GM12878 (cell line): ENCODE measurements around the gene NUDT14. TPM values are rescaled to one million over a fixed set of nuclear protein-coding genes. Genes with fewer than 3 reads are reported as not detected.

Experiments
- ATAC-seq: fragments of 200-7000 bp; cut with Tn5 transposase; 3 replicates; pipeline ENCODE4 v1.9.1; 2020; ENCODE audit warnings: mild to moderate bottlenecking, moderate library complexity
- BruUV-seq: library from RNA; stranded (reverse); fragments of 400-500 nt; replicated peaks from 2 replicates; lab custom pipeline; 2021; lab: Mats Ljungman, UMichigan
- CTCF ChIA-PET: fragments of 300-600 bp; sonication (Branson Sonifier 250); formaldehyde crosslinking; extraction: SDS; loops from one replicate; lab custom pipeline; 2021; ENCODE audit warnings: inconsistent platforms; lab: Yijun Ruan, JAX
- POLR2A ChIA-PET: fragments of 350-600 bp; formaldehyde crosslinking; extraction: SDS; loops from one replicate; lab custom pipeline; 2021; ENCODE audit warnings: inconsistent platforms; lab: Charles Lee
- RAD21 ChIA-PET: fragments of 300-600 bp; sonication (Branson Sonifier 250); formaldehyde crosslinking; loops from one replicate; lab custom pipeline; 2023; ENCODE audit warnings: antibody characterized with exemption; ENCODE audit not compliant: unreplicated experiment; lab: Charles Lee
- SMC1A ChIA-PET: fragments of 300-600 bp; sonication (Branson Sonifier 250); formaldehyde crosslinking; loops from one replicate; lab custom pipeline; 2023; ENCODE audit not compliant: unreplicated experiment, uncharacterized antibody; lab: Charles Lee
- DNase-seq: peaks from one replicate; pipeline ENCODE4 v3.0.0-alpha.2; 2011; ENCODE audit warnings: low read depth, low spot score
- FAIRE-seq: peaks from 3 replicates; lab custom pipeline; 2011; peaks lifted over from hg19 to GRCh38; lab: Jason Lieb, UNC
- H2AFZ ChIP-seq: 2 replicates; pipeline ENCODE4 v1.6.0; 2011; ENCODE audit warnings: low read depth, low read length, control low read depth; ENCODE audit not compliant: control insufficient read depth
- H3K27ac ChIP-seq: 2 replicates; pipeline ENCODE4 v1.5.1; 2011; ENCODE audit warnings: control low read depth; ENCODE audit not compliant: control insufficient read depth, insufficient read depth
- H3K27me3 ChIP-seq, 2 experiments: replicated peaks in 1 of 2; 2 replicates each; pipeline versions ENCODE4 v1.6.0 to v1.6.1; 2011; ENCODE audit warnings: low read length in 1 of 2; ENCODE audit not compliant: control insufficient read depth in 2 of 2, insufficient read depth in 2 of 2
- H3K36me3 ChIP-seq, 2 experiments: 2 replicates each; pipeline ENCODE4 v1.5.1; 2011; ENCODE audit warnings: low read length in 1 of 2; ENCODE audit not compliant: control insufficient read depth in 2 of 2, insufficient read depth in 2 of 2
- H3K4me1 ChIP-seq: 2 replicates; pipeline ENCODE4 v1.6.1; 2011; ENCODE audit warnings: mild to moderate bottlenecking, low read length, moderate library complexity, mixed read lengths; ENCODE audit not compliant: control insufficient read depth, insufficient read depth
- H3K4me2 ChIP-seq: 2 replicates; pipeline ENCODE4 v1.6.0; 2011; ENCODE audit warnings: control low read depth; ENCODE audit not compliant: control insufficient read depth, insufficient read depth
- H3K4me3 ChIP-seq: fragments of 200-600 bp; sonication (generic); 2 replicates; pipeline ENCODE4 v1.5.1; 2016
- H3K79me2 ChIP-seq: 2 replicates; pipeline ENCODE4 v1.6.0; 2011; ENCODE audit warnings: low read length; ENCODE audit not compliant: control insufficient read depth, insufficient read depth
- H3K9ac ChIP-seq: 2 replicates; pipeline ENCODE4 v1.8.0; 2011; ENCODE audit warnings: low read length, control low read depth, mixed read lengths; ENCODE audit not compliant: control insufficient read depth, insufficient read depth
- H3K9me3 ChIP-seq: replicated peaks from 3 replicates; pipeline ENCODE4 v1.5.1; 2011; ENCODE audit warnings: mild to moderate bottlenecking, low read length; ENCODE audit not compliant: control insufficient read depth, insufficient read depth
- H4K20me1 ChIP-seq: 2 replicates; pipeline ENCODE4 v1.6.0; 2011; ENCODE audit not compliant: control insufficient read depth, insufficient read depth
- ATF2 ChIP-seq: IDR thresholded peaks from 2 replicates; pipeline ENCODE4 v1.6.1; 2012; ENCODE audit warnings: low read length, inconsistent platforms
- BHLHE40 ChIP-seq, 2 experiments: fragments of 450-650 bp in 1 of 2; IDR thresholded peaks; 2 replicates each; pipeline ENCODE4 v1.6.1; 2011 to 2017; ENCODE audit warnings: low read depth in 2 of 2, borderline replicate concordance in 1 of 2, improper control_type of control experiment in 1 of 2, low read length in 1 of 2, mild to moderate bottlenecking in 1 of 2
- BRCA1 ChIP-seq: IDR thresholded peaks from 2 replicates; pipeline ENCODE4 v1.6.1; 2011; ENCODE audit warnings: low read depth, low read length, improper control_type of control experiment
- FOXM1 ChIP-seq: IDR thresholded peaks from 2 replicates; pipeline ENCODE4 v1.6.1; 2012; ENCODE audit warnings: low read depth, mild to moderate bottlenecking, inconsistent platforms, low read length, moderate library complexity
- IKZF2 ChIP-seq, 2 experiments: fragments of 450-650 bp; IDR thresholded peaks; 2 replicates each; pipeline ENCODE4 v1.6.1; 2017; ENCODE audit warnings: mild to moderate bottlenecking in 2 of 2, moderate library complexity in 2 of 2
- IRF5 ChIP-seq: fragments of 450-650 bp; IDR thresholded peaks from 2 replicates; pipeline ENCODE4 v1.6.1; 2017; ENCODE audit warnings: borderline replicate concordance
- KDM1A ChIP-seq: fragments of 200-600 bp; sonication (generic); IDR thresholded peaks from 2 replicates; pipeline ENCODE4 v1.6.1; 2016; ENCODE audit warnings: borderline replicate concordance
- MEF2A ChIP-seq: IDR thresholded peaks from 2 replicates; pipeline ENCODE4 v1.6.1; 2011; ENCODE audit warnings: low read depth, mild to moderate bottlenecking, low read length, moderate library complexity; ENCODE audit not compliant: insufficient read depth
- MTA2 ChIP-seq: fragments of 450-650 bp; IDR thresholded peaks from 2 replicates; pipeline ENCODE4 v1.6.1; 2016; ENCODE audit warnings: low read depth, mild to moderate bottlenecking, moderate library complexity
- MTA3 ChIP-seq: IDR thresholded peaks from 2 replicates; pipeline ENCODE4 v1.6.1; 2012; ENCODE audit warnings: low read length, inconsistent platforms, borderline replicate concordance
- MXI1 ChIP-seq: fragments of 150-350 bp; IDR thresholded peaks from 2 replicates; pipeline ENCODE4 v1.6.1; 2011; ENCODE audit warnings: low read depth, mild to moderate bottlenecking, inconsistent platforms, low read length, improper control_type of control experiment
- NKRF ChIP-seq: fragments of 450-650 bp; conservative IDR thresholded peaks from 2 replicates; pipeline ENCODE4 v1.6.1; 2017; ENCODE audit warnings: mild to moderate bottlenecking, moderate library complexity
- NR2F1 ChIP-seq: fragments of 450-650 bp; conservative IDR thresholded peaks from 2 replicates; pipeline ENCODE4 v1.6.1; 2017; ENCODE audit warnings: mild to moderate bottlenecking
- POLR2AphosphoS5 ChIP-seq: IDR thresholded peaks from 2 replicates; pipeline ENCODE4 v1.6.1; 2011; ENCODE audit warnings: mild to moderate bottlenecking, low read length, inconsistent platforms
- ZNF274 ChIP-seq: IDR thresholded peaks from one replicate; pipeline ENCODE4 v1.8.0; 2011; ENCODE audit not compliant: insufficient read length, insufficient read depth
- WGBS: methylation state at CpG from one replicate; pipeline ENCODE4 v1.1.6; 2016; ENCODE audit warnings: low lambda C conversion rate; ENCODE audit not compliant: insufficient replicate concordance, insufficient coverage; ENCODE audit errors: missing lambda C conversion rate; 5-methylcytosine and 5-hydroxymethylcytosine counted together
- in situ Hi-C: fragments of 300-500 bp; cut with MboI; formaldehyde crosslinking; loops from 9 replicates; pipeline ENCODE4 v1.14.3; 2018; ENCODE audit warnings: mixed read lengths
- intact Hi-C: fragments of 100-400 bp; cut with micrococcal nuclease; formaldehyde crosslinking; loops from one replicate; pipeline ENCODE4 v1.14.2; 2022; ENCODE audit not compliant: unreplicated experiment
- polyA plus RNA-seq, 11 experiments: library from polyadenylated mRNA; depleted of rRNA in 4 of 11; unstranded in 6 of 11; stranded (reverse) in 5 of 11; fragments of >200 nt; fragmentation: Nextera tagmentation in 4 of 11; fragmentation: Illumina TruSeq in 1 of 11; extraction: Ambion mirVana in 4 of 11; extraction: Trizol in 1 of 11; gene quantifications; 1 replicate in 1 of 11; 2 replicates in 10 of 11; pipeline versions ENCODE4 v1.2.1 to v1.2.3, GENCODE V29; 2011 to 2016; ENCODE audit warnings: inconsistent platforms in 2 of 11, missing spikeins in 2 of 11, low read depth in 1 of 11
- total RNA-seq, 4 experiments: library from RNA; depleted of rRNA in 3 of 4; stranded (reverse); fragments of >200 nt in 3 of 4; fragmentation: Illumina TruSeq in 1 of 4; extraction: Trizol in 1 of 4; gene quantifications; 2 replicates each; pipeline versions ENCODE4 v1.2.1 to v1.2.3, GENCODE V29; 2013 to 2021

The NUDT14 gene
- total and polyA plus RNA-seq, 10 of the 15 experiments (the other 5 are each of a cell fraction or from before 2014, with no cell fraction given): 0.62 to 6.8 (median 4.3) TPM; not detected in 1

GRCh38 chr14:105156414-105157375 lies 24.4 kb downstream of the NUDT14 start:
- H3K4me2 ChIP-seq: no peak overlapping the region
- no peaks in the 10 kb centered on the region for H4K20me1 ChIP-seq
- ChIA-PET SMC1A (no interaction called here), POLR2A (no interaction called here), RAD21 (no interaction called here), CTCF (interaction anchor here (0.6 kb wide), 1 partner anchor 182 kb away, joined by 3 read pairs; no protein-coding TSS in a partner anchor)
- intact Hi-C loops (no loop called here), in situ Hi-C loops (no loop called here)
- no peak for ATAC-seq
- 23% methylated on average over 31 of the region's 31 CpGs for WGBS
- no peaks in the 10 kb centered on the region for H3K27me3 ChIP-seq
- no peaks in the 10 kb centered on the region for H3K36me3 ChIP-seq
- no peak overlapping the region for H3K9ac ChIP-seq
- no peaks in the 10 kb centered on the region for H3K79me2 ChIP-seq
- no peaks in the 10 kb centered on the region for H3K4me1 ChIP-seq
- H2AFZ ChIP-seq: no peak overlapping the region
- no peaks in the 10 kb centered on the region for H3K9me3 ChIP-seq
- FAIRE-seq: no peak
- DNase-seq: no peak
- BruUV-seq: no TSS peak
- TF ChIP-seq MTA3: no peak
- TF ChIP-seq POLR2AphosphoS5: no peak
- TF ChIP-seq FOXM1: no peak
- TF ChIP-seq MEF2A: no peak
- no peak for TF ChIP-seq IKZF2 (IDR thresholded peaks at IDR 0.05)
- TF ChIP-seq MTA2: no peak
- TF ChIP-seq ZNF274: no peak
- TF ChIP-seq NKRF: no peak
- TF ChIP-seq MXI1: no peak
- no peak for TF ChIP-seq KDM1A
- TF ChIP-seq BHLHE40 (IDR thresholded peaks at IDR 0.05; ENCODE audit: borderline replicate concordance in 1 of 2, low read depth in 2 of 2, low read length in 1 of 2): no peak
- no peak for TF ChIP-seq IRF5
- TF ChIP-seq ATF2: no peak
- TF ChIP-seq NR2F1: no peak
- TF ChIP-seq BRCA1: no peak
- H3K27ac ChIP-seq: no peak overlapping the region
- no peak overlapping the region for H3K4me3 ChIP-seq
